Fibroblast of lung (primary cell): ENCODE measurements around the gene SCN2A. TPM values are rescaled to one million over a fixed set of nuclear protein-coding genes. Genes with fewer than 3 reads are reported as not detected.

Source experiments
- DNase-seq, 2 donors: peaks; one replicate each; pipeline versions ENCODE4 v3.0.0 to v3.0.0-alpha.2; 2010; ENCODE audit warnings: low read depth in 2 of 2
- H2AFZ ChIP-seq: 2 replicates; pipeline ENCODE4 v1.5.1; 2012; ENCODE audit warnings: low read length, control low read depth, inconsistent platforms
- H3K27ac ChIP-seq: 2 replicates; pipeline ENCODE4 v1.5.1; 2011; ENCODE audit warnings: low read length, control low read depth; ENCODE audit not compliant: insufficient read depth
- H3K27me3 ChIP-seq: 2 replicates; pipeline ENCODE4 v1.5.1; 2011; ENCODE audit warnings: mild to moderate bottlenecking, low read length; ENCODE audit not compliant: control insufficient read depth, insufficient read depth
- H3K36me3 ChIP-seq: 2 replicates; pipeline ENCODE4 v1.5.1; 2011; ENCODE audit warnings: low read length; ENCODE audit not compliant: control insufficient read depth, insufficient read depth
- H3K4me1 ChIP-seq: 2 replicates; pipeline ENCODE4 v1.5.1; 2011; ENCODE audit warnings: low read length; ENCODE audit not compliant: control insufficient read depth, insufficient read depth; ENCODE audit errors: extremely low read depth
- H3K4me2 ChIP-seq: 2 replicates; pipeline ENCODE4 v1.5.1; 2011; ENCODE audit warnings: low read length, control low read depth; ENCODE audit not compliant: insufficient read depth; ENCODE audit errors: extremely low read depth
- H3K4me3 ChIP-seq, 4 experiments: fragments of 200-600 bp in 1 of 4; sonication (generic) in 1 of 4; replicated peaks in 1 of 4; 2 replicates each; pipeline ENCODE4 v1.5.1; 2011 to 2016; ENCODE audit warnings: low read length in 4 of 4, low read depth in 3 of 4, mild to moderate bottlenecking in 3 of 4, control low read depth in 2 of 4, inconsistent platforms in 1 of 4, mixed read lengths in 1 of 4; ENCODE audit not compliant: insufficient read depth in 1 of 4; ENCODE audit errors: control extremely low read depth in 1 of 4
- H3K79me2 ChIP-seq: 2 replicates; pipeline ENCODE4 v1.5.1; 2012; ENCODE audit warnings: mild to moderate bottlenecking, low read length, inconsistent platforms; ENCODE audit not compliant: control insufficient read depth, insufficient read depth
- H3K9ac ChIP-seq: 2 replicates; pipeline ENCODE4 v1.5.1; 2011; ENCODE audit warnings: mild to moderate bottlenecking, low read length, control low read depth; ENCODE audit not compliant: insufficient read depth
- H3K9me3 ChIP-seq: 2 replicates; pipeline ENCODE4 v1.5.1; 2012; ENCODE audit warnings: low read depth, low read length; ENCODE audit not compliant: control insufficient read depth, insufficient read depth
- H4K20me1 ChIP-seq: 2 replicates; pipeline ENCODE4 v1.5.1; 2011; ENCODE audit warnings: low read length; ENCODE audit not compliant: control insufficient read depth, insufficient read depth; ENCODE audit errors: extremely low read depth
- CTCF ChIP-seq, 2 donors: IDR thresholded peaks in 1 of 2; conservative IDR thresholded peaks in 1 of 2; 1 replicate in 1 of 2; 2 replicates in 1 of 2; pipeline ENCODE4 v1.5.1; 2011 to 2012; ENCODE audit warnings: low read length in 2 of 2, control low read depth in 1 of 2, inconsistent platforms in 1 of 2, low read depth in 1 of 2, mild to moderate bottlenecking in 1 of 2
- EZH2 ChIP-seq: IDR thresholded peaks from 2 replicates; pipeline ENCODE4 v1.5.1; 2012; ENCODE audit warnings: low read length, control low read depth, mild to moderate bottlenecking; ENCODE audit errors: missing control alignments
- polyA minus RNA-seq: library from RNA; depleted of rRNA, polyadenylated mRNA; stranded (reverse); fragments of >200 nt; gene quantifications from 2 replicates; pipeline ENCODE4 v1.2.3, GENCODE V29; 2011; ENCODE audit warnings: low replicate concordance
- polyA plus RNA-seq, 2 donors: library from polyadenylated mRNA; depleted of rRNA in 1 of 2; stranded (reverse) in 1 of 2; unstranded in 1 of 2; fragments of >200 nt; gene quantifications; 2 replicates each; pipeline ENCODE4 v1.2.1, GENCODE V29; 2011 to 2012; ENCODE audit warnings: missing spikeins in 1 of 2
- total RNA-seq: library from RNA; depleted of rRNA; stranded (reverse); fragments of >200 nt; gene quantifications from 2 replicates; pipeline ENCODE4 v1.2.1, GENCODE V29; 2014

The SCN2A gene
- total RNA-seq, result 2.1 and 7.1 TPM in 2 replicates
- polyA plus RNA-seq, result 0.76 and 0.77 TPM in 2 replicates
- polyA plus RNA-seq (2012), result 0.54 and 0.62 TPM in 2 replicates
- 0.11 TPM in 1 of 2 replicates, not detected in the other for polyA minus RNA-seq

- peak; percentile 56 to 67 for DNase-seq
These were observed at the start of gene SCN2A for GRCh38 chr2:165239230-165239629. Gene SCN2A (plus strand): TSS chr2:165239414. CDS start chr2:165295824, 56,410 bp downstream.

GRCh38 chr2:165191096-165191728 lies 48.0 kb upstream of the SCN2A start:
- no peaks in the 10 kb centered on the region for H3K36me3 ChIP-seq

More at GRCh38 chr2:165239230-165239629, at the start of gene SCN2A:
- H3K79me2 ChIP-seq, result no peaks in the 10 kb centered on the region
- no peak within 1 kb of the TSS for H2AFZ ChIP-seq
- H3K36me3 ChIP-seq, result no peaks in the 10 kb centered on the region
- no peaks in the 10 kb centered on the region for H4K20me1 ChIP-seq
- no peaks in the 10 kb centered on the region for H3K9me3 ChIP-seq
- no peak within 1 kb of the TSS for H3K27ac ChIP-seq
- H3K4me1 ChIP-seq, result no peaks in the 10 kb centered on the region
- H3K4me3 ChIP-seq, result no peak within 1 kb of the TSS
- TF ChIP-seq EZH2 (no peak), CTCF (conservative IDR thresholded peaks at IDR 0.05 in 1 of 2, IDR thresholded peaks at IDR 0.05 in 1 of 2; ENCODE audit: low read depth in 1 of 2, low read length in 2 of 2) (peak; percentile 55 to 57)
- no peak within 1 kb of the TSS for H3K9ac ChIP-seq
- H3K27me3 ChIP-seq, result no peaks in the 10 kb centered on the region
- no peak within 1 kb of the TSS for H3K4me2 ChIP-seq

GRCh38 chr2:165192729-165193128 lies 46.5 kb upstream of the SCN2A start:
- TF ChIP-seq CTCF (conservative IDR thresholded peaks at IDR 0.05 in 1 of 2, IDR thresholded peaks at IDR 0.05 in 1 of 2; ENCODE audit: low read depth in 1 of 2, low read length in 2 of 2) (no peak), EZH2 (no peak)

More at GRCh38 chr2:165191096-165191728, 48.0 kb upstream of the SCN2A start:
- H2AFZ ChIP-seq, result no peak overlapping the region
- no peak overlapping the region for H3K27ac ChIP-seq
- no peak overlapping the region for H3K9ac ChIP-seq
- no peak overlapping the region for H3K4me3 ChIP-seq
- H3K79me2 ChIP-seq, result no peaks in the 10 kb centered on the region
- no peaks in the 10 kb centered on the region for H4K20me1 ChIP-seq
- no peaks in the 10 kb centered on the region for H3K4me1 ChIP-seq
- no peaks in the 10 kb centered on the region for H3K9me3 ChIP-seq
- TF ChIP-seq EZH2 (no peak), CTCF (conservative IDR thresholded peaks at IDR 0.05 in 1 of 2, IDR thresholded peaks at IDR 0.05 in 1 of 2; ENCODE audit: low read depth in 1 of 2, low read length in 2 of 2) (no peak)
- no peaks in the 10 kb centered on the region for H3K27me3 ChIP-seq
- no peak overlapping the region for H3K4me2 ChIP-seq
- no peak for DNase-seq

More at GRCh38 chr2:165192729-165193128, 46.5 kb upstream of the SCN2A start:
- no peaks in the 10 kb centered on the region for H3K9me3 ChIP-seq
- no peaks in the 10 kb centered on the region for H3K36me3 ChIP-seq
- H3K4me2 ChIP-seq, result no peak overlapping the region
- no peak overlapping the region for H3K4me3 ChIP-seq
- no peak overlapping the region for H3K9ac ChIP-seq
- no peaks in the 10 kb centered on the region for H3K4me1 ChIP-seq
- H3K27me3 ChIP-seq, result no peaks in the 10 kb centered on the region
- no peaks in the 10 kb centered on the region for H3K79me2 ChIP-seq
- no peak overlapping the region for H2AFZ ChIP-seq
- H4K20me1 ChIP-seq, result no peaks in the 10 kb centered on the region
- no peak for DNase-seq
- no peak overlapping the region for H3K27ac ChIP-seq
